GM12874 (cell line): ENCODE results near the gene MIEF1.

Source experiments
- CTCF ChIP-seq: IDR thresholded peaks from 2 replicates; pipeline ENCODE4 v1.5.1; 2011; ENCODE audit warnings: low read depth, mild to moderate bottlenecking, control low read depth, low read length, moderate library complexity; ENCODE audit not compliant: insufficient read depth

MIEF1 gene

GRCh38 chr22:39518144-39518786 lies 16.2 kb downstream of the MIEF1 start:
- no peak for TF ChIP-seq CTCF

- TF ChIP-seq CTCF = no peak
These were observed 17.0 kb downstream of the MIEF1 start for GRCh38 chr22:39518996-39519680.

- peak; percentile 44 for TF ChIP-seq CTCF
These were observed 17.7 kb downstream of the MIEF1 start for GRCh38 chr22:39519681-39520225.

GRCh38 chr22:39520226-39521105 lies 18.4 kb downstream of the MIEF1 start, which contains the start of gene ATF4:
Gene ATF4, plus strand, starts transcription at chr22:39520562. Its CDS starts 884 bp downstream, at chr22:39521446.
- TF ChIP-seq CTCF = no peak

- TF ChIP-seq CTCF = no peak
These were observed 20.6 kb downstream of the MIEF1 start for GRCh38 chr22:39522567-39523300.

- TF ChIP-seq CTCF = no peak
These were observed 22.1 kb downstream of the MIEF1 start for GRCh38 chr22:39524089-39524752.
